NOMO-1 treated with dmso at 0.1 percent for 144 hours (cell line): Measurements from ENCODE around the gene KCTD5.
"Not testable (repeated sequence)": the region's sequence is repeated elsewhere in the genome, so short reads cannot be mapped to it uniquely, and the experiment has no call there.

Experiments
- DNase-seq: peaks from one replicate; lab custom pipeline; 2025; ENCODE audit not compliant: unreplicated experiment; lab: John Stamatoyannopoulos, UW

Gene KCTD5

GRCh38 chr16:2696601-2697250 lies 14.4 kb downstream of the KCTD5 start:
- not testable (repeated sequence) for DNase-seq

DNA sequence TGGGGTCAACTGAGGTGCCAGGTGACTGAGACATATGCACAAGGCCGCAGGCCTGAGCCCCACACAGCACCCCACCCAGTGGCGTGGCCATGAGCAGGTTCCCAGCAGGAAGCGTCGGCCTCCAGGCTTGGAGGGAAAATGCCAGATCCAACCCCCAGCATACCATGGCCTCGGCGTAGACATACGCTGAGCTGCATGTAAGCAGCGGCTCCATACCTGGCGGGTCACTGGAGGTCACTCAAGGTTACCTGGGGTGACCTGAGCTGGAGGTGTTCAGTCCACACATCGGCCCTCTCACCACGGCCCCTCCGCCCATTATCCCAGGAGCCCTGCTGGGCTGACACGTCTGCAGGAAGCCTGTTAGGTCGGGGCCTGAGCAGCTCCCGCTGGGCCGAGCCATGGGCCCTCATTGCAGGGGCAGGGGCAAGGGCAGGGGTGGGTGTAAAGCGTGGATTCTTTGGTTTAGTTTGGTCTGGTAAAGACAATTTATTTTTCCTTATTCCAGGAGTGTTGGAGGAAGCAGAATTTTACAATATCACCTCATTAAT lies 15.2 kb downstream of the KCTD5 start:
- no peak for DNase-seq

DNA sequence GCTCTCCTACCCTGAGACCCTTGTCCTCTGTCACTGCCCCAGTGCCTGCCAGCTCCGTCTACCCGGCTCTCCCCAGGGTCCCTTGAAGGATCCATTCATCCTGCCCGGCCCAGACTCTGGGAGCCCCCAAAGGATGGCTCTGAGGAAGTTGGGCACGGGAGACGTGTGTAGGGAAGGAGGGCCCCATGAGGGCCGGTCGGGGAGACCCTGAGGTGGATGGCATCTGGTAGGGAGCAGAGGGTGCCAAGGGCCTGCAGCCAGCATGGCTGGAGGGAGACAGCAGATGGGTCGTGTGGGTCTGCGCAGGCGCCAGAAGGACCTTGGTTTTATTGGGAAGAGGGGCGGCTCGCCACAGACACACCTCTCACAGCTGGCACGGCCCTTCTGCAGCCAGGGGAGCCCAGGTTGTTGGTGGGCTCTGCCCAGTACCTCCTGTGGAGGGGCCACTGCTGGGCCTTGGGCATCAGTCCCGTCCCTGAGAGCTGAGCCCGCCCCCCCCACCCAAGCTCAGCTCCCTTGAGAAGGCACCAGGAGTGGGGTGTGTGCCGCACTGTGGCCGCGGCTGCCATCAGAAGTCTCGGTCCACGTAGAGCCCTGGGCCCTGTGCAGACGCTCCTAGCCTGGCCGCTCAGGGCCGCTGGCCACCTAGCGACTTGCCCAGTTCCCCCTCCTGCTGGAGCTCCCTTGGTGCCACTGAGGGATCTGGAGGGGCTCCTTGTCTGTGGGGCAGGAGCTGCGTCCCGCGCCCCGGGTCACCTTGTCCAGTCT lies 16.0 kb downstream of the KCTD5 start:
- DNase-seq, result no peak

- DNase-seq, result no peak
These were observed 16.8 kb downstream of the KCTD5 start for GRCh38 chr16:2698965-2699750.

GRCh38 chr16:2699791-2700600 lies 17.7 kb downstream of the KCTD5 start:
- DNase-seq, result no peak

GRCh38 chr16:2700786-2701185 lies 18.5 kb downstream of the KCTD5 start:
- DNase-seq, result no peak

DNA sequence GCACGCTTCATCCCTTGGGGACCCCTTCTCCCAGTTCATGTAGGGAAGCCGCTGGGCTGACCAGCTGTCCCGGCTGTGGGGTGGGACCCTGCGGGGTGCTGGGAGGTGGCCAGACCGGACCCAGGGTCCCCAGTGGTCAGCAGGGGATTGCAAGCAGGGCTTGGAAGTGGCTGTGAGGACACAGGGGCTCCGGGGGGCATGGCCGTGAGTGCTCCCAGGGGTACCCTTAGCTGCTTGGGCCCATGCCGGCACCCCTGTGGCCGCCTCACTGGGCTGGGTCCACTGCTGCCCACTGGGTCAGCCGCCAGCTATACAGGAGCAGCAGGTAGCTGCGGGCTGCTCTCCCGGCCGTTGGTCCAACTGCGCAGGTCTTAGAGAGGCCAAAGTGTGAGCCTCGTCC lies 18.9 kb downstream of the KCTD5 start:
- no peak for DNase-seq

- DNase-seq, result no peak
These were observed 19.6 kb downstream of the KCTD5 start for GRCh38 chr16:2701713-2702437.

GRCh38 chr16:2702438-2702825 lies 20.1 kb downstream of the KCTD5 start:
- no peak for DNase-seq

DNA sequence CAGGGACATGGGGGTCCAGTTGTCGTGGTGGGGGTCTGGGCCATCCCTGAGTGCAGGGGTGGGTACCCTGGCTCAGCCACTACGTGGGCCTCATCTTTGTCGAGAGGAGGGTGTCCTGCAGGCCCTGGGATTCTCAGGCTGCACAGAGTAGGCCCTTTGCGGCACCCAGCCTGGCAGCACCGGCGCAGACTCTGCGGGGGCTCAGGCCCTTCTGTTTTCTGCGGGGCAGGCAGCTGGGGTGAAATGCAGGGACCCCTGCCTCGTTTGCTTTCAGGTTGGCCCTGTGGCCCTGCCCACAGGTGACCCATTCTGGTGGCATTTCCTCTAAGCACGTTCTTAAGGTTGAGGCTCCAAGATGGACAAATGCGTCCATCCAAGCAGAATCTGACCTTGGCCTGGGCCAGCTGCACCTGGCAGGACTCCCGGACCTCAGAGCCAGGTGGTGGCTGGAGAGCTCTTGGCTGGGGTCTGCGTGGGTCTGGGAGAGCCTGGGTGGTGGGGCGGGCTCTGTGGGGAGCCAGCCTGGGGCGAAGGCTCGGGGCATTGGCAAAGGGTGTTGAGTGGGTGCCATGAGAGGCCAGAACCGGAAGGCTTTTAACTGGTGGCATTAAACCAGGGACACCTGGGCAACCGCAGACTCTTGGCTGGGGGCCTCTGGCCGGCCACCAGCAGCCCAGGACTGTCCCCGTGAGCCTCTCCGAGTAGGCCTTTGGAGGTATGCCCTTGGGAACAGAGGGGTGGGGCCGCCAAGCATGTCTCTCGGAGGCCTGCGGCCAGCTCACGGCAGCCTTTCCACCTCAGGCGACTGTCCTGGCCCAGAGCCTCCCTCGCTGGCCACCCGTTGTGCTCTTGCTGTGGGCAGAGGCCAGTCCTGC lies 20.8 kb downstream of the KCTD5 start:
- DNase-seq, result no peak

DNA sequence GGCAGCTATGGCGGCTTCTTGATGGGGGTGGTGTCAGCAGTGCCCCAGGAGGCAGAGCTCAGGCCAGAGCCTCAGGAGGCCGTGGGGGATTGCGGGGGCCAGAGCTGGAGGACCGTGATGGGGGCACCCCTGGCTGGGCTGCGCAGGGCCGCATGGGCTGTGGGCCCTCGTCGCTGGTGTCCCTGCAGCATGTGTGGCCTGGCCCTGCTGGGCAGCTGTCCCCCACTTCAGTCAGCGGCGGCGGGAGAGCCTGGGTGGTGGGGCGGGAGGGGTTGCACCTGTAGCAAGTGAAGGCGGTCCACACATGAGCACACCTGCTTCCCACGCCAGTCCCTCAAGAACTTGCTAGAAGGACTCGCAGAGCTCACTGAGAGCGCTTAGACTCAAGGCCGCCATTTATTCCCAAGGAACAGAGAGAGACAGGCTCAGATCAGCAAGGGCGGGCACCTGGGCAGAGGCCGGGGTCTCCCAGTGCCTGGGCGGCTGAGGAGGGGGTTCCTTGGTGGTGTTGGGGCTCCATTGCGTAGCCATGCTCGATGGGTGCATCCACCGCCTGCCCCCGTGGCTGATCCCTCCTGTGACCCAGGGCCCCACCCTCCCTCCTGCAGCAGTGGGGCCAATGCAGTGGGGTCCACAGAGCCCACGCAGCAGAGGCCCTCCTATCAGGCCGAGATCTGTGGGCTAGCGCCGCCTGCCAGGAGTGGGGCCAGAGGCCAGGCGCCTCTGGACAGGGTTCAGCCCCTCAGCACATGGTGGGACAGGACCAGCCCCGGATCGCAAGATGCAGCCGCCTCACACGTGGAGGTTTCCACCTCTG lies 22.1 kb downstream of the KCTD5 start:
- DNase-seq, result no peak

DNA sequence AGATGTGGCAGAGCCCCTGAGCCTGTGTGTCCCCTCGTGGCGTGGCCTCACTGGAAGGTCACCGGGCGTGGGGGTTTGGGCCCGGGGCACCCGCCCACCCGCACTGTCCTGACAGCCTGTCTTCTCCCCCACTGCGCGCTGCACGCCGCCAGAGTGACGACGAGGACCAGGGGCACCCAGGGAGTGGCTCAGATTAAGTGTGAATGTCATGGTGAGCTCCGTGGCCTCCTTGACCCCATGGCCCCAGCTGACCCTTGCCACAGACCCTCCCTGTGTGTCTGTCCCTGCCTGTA lies 22.6 kb downstream of the KCTD5 start:
- DNase-seq, result no peak

DNA sequence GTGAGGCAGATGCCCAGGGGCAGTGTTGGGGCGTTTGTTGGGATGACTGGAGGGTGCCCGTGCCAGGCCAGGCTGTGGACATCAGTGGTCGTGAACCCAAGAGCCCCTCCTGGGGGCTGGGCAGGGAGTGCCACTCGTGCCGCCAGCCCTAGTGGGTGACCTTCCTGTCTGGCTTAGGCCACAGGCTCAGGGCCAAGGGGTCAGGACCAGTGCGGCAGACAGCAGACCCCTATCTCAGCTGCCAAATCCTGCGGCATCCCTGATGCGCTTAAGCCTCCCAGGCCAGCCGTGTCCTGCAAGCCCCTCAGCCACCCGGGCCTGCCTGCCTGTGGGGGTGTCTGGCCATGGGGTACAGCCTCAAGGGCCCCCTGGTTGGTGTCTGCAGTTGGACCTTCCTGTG lies 23.0 kb downstream of the KCTD5 start:
- DNase-seq, result no peak

- DNase-seq, result no peak
These were observed 23.8 kb downstream of the KCTD5 start for GRCh38 chr16:2706085-2706484.

GRCh38 chr16:2706611-2707311 lies 24.4 kb downstream of the KCTD5 start:
- DNase-seq, result no peak

DNA sequence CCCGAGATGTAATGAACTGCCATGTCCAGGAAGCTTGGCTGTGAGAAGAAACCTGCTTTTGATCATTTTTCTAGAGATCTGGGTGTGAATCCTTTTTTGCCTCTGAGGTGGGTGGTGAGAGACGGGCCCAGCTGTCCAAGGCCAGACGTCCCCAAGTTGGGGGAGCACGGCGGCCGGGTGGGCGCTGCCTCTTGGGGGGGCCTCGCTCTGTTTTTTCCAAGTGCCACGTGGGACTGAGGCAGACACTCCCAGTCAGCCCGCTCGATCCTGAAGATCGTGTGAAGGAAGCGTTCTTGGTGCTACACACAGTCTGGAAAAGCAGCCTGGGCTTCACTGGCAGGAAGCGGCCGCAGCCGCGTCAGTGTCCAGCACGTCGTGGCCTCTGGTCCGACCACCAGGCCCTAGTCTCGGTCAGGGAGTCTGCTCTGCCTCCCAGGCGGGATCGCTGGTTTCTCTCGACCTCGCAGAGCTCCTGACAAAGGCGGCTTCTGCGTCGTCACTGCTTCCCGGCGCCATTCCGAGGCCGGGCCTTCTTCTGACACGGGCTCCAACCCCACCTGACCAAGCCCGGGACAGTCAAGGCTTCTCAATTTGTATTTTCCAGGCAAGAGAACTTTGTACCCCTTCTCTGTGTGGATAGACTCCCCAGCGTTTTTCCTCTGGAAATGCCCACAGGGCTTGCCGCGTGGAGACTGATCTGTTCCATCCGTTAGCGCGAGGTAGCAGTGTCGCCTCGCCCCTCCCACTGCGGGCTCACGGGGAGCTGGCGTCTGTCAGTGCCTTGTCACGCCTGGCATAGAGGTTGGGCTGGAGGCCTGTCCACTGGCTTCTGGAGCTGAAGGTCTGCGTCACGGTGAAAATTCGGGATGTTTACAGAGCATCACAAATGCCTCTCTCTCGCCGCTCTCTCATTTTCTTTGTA lies 25.3 kb downstream of the KCTD5 start:
- no peak for DNase-seq

- no peak for DNase-seq
These were observed 25.9 kb downstream of the KCTD5 start for GRCh38 chr16:2708290-2708639.
